KG1 (cell line): ENCODE results near the gene NBPF1.
"Not testable (repeated sequence)": the region's sequence is repeated elsewhere in the genome, so short reads cannot be mapped to it uniquely, and the experiment has no call there.

Experiments used
- DNase-seq: peaks from one replicate; lab custom pipeline; 2025; lab: John Stamatoyannopoulos, UW

Gene NBPF1

GRCh38 chr1:16605532-16606505 is 7.5 kb downstream of the NBPF1 start:
- DNase-seq = no peak

DNA sequence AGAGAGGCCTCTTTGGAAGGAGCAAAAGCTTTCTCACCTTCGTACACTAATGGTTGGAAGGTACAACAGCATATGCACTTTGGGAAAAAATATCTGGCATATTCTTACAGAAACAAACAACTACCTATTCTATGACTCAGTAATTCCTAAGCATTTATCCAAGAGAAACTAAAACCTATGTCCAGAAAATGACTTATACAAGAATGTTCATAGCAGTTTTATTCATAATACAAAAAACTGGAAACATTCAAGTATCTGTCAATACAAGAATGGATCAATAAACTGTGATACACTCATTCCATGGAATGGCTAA is 8.2 kb downstream of the NBPF1 start:
- no peak for DNase-seq

DNA sequence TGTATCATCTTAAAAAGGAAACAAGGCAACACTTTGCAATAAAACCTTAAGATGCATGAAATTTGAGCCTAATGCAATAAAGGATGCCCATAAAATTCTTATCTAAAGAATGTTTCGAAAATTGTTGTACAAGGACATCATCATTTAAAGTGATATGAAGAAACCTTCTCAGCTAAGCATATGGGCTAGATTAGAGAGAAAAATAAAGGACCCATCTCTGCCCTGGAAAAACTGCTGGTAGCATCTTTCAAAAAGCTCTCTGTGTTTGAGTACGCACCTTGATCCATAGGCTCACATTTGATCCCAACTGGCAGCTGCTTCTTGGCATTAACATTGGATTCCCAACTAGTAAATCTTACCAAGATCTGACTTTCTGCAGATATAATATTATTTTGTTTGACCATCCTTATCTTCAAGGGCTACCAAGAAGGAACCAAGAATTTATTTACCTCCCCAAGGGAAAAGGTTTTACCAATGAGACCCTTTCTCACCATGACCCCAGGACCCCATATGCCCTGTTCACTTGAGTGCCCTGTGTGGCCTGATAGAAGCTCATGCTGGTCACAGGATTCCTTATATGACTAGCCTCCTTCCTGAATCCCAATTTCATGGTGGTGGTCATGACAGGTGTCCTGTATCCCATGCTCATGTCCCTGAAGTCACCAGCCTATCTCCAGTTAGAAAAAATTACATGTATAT is 8.7 kb downstream of the NBPF1 start:
- DNase-seq = not testable (repeated sequence)

DNA sequence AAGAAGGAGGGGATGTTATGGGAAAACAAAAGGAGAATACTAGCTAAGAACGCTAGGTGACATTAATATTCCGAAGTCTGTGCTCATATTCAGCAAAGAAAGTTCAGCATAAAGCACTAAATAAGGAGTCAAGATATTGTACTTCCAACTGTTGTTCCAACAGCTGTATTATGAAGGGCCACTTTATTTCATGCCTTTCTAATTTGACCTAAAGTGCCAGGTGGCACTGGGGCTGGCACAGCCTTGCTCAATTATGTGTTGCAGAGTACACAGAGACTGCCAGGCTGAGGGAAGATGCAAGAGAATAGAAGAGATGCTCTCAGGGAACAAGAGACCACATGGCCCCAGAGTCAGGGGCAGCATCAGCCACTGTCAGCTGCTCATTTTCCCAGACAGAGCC is 9.7 kb downstream of the NBPF1 start:
- DNase-seq = not testable (repeated sequence)

DNA sequence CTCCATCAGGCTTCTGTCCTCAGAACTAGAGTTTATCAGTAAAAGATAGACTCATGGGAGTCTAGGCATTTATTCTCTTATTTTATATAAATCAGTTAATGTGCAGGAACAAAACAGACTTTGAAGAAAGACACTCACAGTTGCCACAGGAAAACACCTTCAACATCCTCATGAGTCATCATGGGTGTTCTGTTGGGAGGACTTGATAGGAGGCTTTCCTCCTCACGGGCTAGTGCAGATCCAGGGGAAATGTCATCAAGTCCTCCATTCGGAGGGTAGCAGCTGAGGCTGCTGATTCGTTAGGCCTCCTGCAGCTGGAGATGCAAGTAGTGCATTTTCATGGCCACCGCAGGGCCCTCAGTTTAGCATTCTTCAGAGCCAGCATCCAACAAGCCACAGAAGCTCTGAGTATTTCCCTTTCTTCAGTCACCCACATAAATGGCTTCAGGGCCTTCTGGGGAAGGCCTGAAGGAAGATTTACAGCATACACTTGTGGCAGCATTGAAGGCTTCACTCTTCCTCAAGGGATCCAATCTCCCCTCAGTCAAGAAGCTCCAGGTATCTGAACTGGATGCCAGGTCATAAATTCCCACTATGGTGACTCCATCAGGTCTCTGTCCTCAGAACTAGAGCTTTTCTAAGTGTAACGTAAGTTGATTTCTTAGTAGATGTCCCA is 10.9 kb downstream of the NBPF1 start:
- DNase-seq = not testable (repeated sequence)

DNA sequence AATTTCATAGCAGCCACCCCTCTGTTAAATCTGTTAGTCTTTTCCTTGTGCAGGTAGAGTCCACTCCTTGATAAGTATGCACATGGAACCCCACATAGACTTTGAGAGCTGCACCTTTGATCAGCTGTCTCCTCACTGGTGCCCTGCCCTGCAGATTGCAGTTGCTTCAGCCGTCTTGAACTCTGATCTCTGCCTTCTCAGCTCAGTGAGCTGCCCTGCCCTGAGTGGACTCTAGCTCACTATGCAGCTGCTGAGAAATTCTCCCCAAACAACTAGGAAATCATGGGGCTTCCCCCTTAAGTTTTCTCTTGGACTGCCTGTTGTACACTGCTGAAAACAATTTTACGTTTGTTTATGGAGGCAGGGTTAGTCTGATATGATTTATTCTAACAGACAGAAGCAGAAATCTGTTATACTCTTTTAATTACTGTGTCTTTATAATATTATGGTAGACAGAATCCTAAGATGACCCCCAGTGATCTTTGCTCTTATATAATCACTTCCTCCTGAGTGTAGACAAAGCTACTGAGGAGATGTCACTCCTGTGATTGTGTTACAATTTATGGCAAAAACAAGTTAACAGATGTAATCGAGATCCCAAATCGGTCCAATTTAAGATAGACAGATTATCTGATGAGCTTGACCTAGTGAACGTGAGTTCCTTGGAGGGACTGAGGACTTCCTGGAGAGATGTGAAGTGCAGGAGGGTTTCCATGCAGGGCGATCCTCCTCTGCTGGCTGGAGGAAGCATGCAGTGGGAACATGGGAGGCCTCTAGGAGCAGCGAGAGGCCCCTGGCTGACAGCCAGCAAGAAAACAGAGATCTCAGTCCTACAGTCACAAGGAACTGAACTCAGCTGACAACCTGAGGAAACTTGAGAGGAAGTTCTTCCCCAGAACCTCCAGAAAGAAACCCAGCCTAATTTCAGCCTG is 12.2 kb downstream of the NBPF1 start:
- not testable (repeated sequence) for DNase-seq

DNA sequence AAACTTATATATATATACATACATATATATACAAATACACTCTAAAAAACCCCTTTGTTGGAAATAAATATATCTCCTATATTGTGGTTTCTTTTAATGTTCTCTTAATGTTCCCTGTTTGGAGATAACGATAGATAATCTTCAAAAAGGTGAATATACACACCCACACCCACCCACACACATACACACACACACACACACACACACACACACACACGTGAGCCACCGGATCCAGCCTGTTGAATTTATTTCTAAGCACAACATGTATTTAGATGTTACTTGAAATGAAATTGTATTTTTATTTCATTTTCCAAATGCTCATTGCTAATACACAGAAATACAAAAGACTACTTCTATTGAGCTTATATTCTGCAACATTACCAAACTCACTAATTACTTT is 14.0 kb downstream of the NBPF1 start:
- DNase-seq = not testable (repeated sequence)

GRCh38 chr1:16595216-16595615 is 18.1 kb downstream of the NBPF1 start:
- not testable (repeated sequence) for DNase-seq

GRCh38 chr1:16591845-16592244 is 21.5 kb downstream of the NBPF1 start:
- DNase-seq = not testable (repeated sequence)

DNA sequence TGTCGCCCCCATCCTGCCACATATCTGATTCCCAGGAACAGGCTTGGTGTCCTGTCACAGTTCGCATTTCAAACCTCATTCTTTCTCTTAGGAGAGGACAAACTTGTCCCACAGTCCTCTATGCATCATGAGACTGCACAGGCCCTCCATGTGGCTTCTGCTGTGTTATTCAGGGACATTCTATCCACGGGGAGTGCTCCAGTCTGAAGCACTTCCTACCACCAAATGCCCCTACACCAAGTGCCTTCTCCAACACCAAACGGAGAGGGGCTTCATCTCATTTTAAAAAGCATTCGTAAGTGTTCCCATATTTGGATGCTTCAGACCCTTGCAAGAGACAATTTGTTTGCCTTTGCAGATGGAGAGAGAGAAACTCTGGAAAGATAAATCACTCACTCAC is 25.3 kb downstream of the NBPF1 start:
- not testable (repeated sequence) for DNase-seq

DNA sequence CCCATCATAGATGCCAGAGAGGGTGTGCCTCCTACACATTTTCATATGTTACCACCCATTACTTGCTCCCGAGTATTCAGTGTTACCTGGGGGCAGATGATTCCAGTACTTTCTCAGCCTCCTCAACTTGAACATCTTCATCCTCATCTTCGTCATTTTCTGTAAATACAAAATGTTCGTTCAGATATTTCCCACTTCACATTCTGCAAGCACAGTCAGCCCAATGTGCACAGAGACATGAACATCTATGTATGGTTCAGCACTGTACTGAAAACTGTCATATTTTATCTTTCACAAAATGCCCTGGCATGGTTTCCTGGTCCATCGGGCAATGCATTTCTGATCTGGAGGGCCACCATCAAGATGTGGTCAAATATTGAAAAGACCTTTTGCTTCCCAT is 25.7 kb downstream of the NBPF1 start:
- not testable (repeated sequence) for DNase-seq

- DNase-seq = not testable (repeated sequence)
These were observed 48.0 kb downstream of the NBPF1 start for GRCh38 chr1:16565324-16565723.

- DNase-seq = not testable (repeated sequence)
These were observed 52.3 kb downstream of the NBPF1 start for GRCh38 chr1:16561035-16561434.

GRCh38 chr1:16560498-16560897 is 52.9 kb downstream of the NBPF1 start:
- not testable (repeated sequence) for DNase-seq

DNA sequence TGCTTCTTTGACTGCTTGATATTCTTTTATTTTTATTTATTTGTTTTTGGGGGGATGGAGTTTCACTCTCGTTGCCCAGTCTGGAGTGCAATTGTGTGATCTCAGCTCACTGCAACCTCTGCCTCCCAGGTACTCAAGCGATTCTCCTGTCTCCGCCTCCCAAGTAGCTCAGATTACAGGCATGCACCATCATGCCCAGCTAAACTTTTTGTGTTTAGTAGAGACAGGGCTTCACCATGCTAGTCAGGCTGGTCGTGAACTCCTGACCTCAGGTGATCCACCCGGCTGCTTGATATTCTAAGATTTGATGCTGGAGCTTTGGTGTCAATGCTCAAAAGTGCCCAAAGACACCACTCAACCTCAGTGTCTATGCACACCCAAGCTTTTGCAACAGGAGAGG is 53.7 kb downstream of the NBPF1 start:
- not testable (repeated sequence) for DNase-seq

- DNase-seq = not testable (repeated sequence)
These were observed 56.3 kb downstream of the NBPF1 start for GRCh38 chr1:16557034-16557433.

GRCh38 chr1:16553244-16553643 is 60.1 kb downstream of the NBPF1 start:
- not testable (repeated sequence) for DNase-seq

DNA sequence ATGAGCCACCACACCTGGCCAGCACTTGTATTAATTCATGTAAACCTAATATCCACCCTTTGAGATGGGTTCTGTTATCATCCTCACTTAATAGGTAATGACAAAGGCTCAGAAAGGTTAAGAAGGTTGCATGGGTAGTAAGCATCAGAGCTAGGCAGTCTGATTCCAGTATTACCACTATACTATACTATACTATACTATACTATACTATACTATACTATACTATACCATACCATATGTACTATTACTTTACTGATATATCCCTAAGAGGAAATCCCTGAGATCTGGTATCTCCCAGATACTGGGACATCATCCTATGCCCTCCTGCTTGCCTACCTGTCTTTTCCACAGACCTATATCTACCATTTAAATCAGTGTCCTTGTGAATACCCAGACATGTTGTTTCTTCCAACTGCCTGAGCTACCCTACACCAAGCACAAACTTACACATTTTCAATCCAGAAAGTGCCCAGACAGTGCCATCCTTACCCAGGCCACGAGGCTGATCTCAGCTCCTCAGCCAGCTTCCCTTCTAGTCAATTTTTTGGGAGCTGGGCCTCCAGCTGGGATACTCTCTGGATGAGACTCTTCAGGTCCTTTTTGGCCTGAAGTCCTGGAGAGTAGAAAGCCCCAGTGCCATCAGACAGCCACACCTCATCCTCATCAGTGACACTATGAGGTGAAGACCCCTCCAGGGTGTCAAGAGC is 63.0 kb downstream of the NBPF1 start:
- DNase-seq = not testable (repeated sequence)

GRCh38 chr1:16549545-16549944 is 63.8 kb downstream of the NBPF1 start:
- not testable (repeated sequence) for DNase-seq

DNA sequence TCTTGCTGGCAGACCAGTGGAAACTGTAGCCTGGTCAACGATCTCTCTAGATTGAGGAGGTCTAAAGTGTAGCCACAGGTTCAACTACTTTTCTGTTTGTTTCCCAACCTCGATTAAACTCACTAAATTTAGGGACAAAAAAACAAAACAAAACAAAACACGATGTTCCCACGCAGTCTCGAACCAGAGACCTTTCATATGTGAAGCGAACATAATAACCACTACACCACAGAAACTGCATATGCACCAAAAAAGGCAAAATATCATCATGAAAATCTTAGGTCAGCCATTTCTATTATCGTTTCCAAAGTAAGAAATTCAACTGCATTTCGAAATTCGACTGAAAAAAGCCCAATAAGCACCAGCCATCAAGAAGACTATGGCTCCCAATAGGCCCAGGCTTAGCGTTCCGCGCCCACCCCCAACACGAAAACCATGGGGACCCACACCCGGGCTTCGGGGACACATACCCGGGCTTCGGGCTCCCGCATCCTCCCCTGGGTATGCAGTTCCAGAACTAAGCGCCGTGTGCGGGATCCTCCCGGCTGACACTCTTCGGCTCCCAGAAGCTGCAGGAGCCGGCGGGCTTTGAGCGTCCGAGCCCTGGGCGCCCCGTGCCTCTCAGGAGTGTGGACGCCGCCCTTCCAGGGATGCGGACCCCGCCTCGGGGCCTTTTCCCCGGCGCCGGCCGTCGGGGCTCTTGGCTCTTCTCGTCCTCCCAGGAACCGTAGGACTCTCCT is 65.7 kb downstream of the NBPF1 start:
- not testable (repeated sequence) for DNase-seq
